Measurements from ENCODE around the gene ABCC4.
"Not testable (repeated sequence)": the region's sequence is repeated elsewhere in the genome, so short reads cannot be mapped to it uniquely, and the experiment has no call there.

The ABCC4 gene

GRCh38 chr13:95284436-95284835 lies 16.8 kb downstream of the ABCC4 start:
- no peak overlapping the region for H3K4me3 ChIP-seq (ENCODE audit: low read length)
- DNase-seq (ENCODE audit: low read depth) = no peak
- no peak for TF ChIP-seq CTCF (conservative IDR thresholded peaks at IDR 0.05; ENCODE audit: low read depth, low read length)

DNA sequence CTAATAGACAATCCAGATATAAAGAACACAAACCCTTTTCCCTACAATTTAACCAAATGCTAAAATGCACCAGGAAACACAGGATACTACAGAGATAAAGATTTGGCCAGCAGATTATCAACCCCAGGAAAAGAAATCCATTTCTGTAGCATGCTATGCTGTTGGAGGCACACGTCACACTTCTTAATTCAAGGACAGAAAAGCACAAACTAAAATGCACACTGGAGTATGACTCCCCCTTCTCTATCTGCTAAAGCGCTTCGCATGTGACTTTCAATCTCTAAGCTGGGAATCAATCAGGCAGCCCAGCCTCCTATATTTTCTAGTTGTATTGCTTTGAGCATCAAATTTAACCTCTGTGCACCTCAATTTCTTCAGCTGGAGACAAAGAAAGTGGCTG lies 22.2 kb downstream of the ABCC4 start:
- no peak for TF ChIP-seq CTCF (conservative IDR thresholded peaks at IDR 0.05; ENCODE audit: low read depth, low read length)
- H3K4me3 ChIP-seq (ENCODE audit: low read length) = no peak overlapping the region
- no peak for DNase-seq (ENCODE audit: low read depth)

- no peak for DNase-seq (ENCODE audit: low read depth)
- H3K4me3 ChIP-seq (ENCODE audit: low read length) = no peak overlapping the region
- TF ChIP-seq CTCF (conservative IDR thresholded peaks at IDR 0.05; ENCODE audit: low read depth, low read length) = no peak
These were observed 25.2 kb downstream of the ABCC4 start for GRCh38 chr13:95276037-95276505.

DNA sequence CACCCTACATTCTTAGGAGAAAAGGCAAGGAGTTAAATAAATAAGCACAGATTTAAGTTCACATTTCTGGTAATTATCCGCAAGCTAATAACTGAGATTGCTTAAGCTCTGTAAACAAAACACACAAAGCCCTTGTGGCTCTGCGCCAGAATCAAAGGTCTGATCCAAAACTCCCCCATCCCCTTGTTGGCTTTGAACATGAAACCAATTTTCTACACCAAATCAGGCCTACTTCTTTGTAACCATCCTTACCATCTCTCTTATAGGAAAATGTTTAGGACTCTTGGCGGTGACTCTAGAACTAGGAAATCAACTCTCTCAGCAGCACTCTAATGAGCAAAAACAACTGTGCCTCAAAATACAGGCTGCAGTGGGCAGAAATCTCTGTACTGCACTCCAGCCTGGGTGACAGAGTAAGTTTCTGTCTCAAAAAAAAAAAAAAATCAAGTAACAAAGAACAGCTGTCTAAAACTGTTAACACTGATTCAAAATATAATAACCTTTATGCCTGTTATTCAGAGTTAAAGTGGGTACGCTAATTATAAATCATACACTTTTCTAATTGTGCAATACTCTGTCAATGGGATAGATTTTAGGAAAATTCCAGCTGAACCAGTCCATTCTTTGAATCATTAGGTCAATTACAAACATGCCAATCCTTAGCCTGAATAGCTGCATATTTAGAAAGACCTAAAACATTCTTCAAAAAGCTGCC lies 25.8 kb downstream of the ABCC4 start:
- DNase-seq (ENCODE audit: low read depth) = peak; percentile 84
- no peak overlapping the region for H3K4me3 ChIP-seq (ENCODE audit: low read length)
- no peak for TF ChIP-seq CTCF (conservative IDR thresholded peaks at IDR 0.05; ENCODE audit: low read depth, low read length)

GRCh38 chr13:95273592-95274132 lies 27.6 kb downstream of the ABCC4 start:
- H3K4me3 ChIP-seq (ENCODE audit: low read length); DNase-seq (ENCODE audit: low read depth): not testable (repeated sequence)

DNA sequence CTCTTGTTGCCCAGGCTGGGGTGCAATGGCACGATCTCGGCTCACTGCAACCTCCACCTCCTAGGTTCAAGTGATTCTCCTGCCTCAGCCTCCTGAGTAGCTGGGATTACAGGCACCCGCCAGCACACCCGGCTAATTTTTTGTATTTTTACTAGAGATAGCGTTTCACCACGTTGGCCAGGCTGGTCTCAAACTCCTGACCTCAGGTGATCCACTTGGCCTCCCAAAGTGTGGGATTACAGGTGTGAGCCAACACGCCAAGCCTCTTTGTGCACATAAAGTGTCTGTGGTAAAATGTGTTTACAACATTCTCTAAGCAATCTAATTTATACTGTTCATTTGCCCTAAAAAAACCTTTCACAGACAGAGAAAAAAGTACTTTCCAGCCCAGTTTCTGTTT lies 29.2 kb downstream of the ABCC4 start:
- not testable (repeated sequence) for H3K4me3 ChIP-seq (ENCODE audit: low read length)

DNA sequence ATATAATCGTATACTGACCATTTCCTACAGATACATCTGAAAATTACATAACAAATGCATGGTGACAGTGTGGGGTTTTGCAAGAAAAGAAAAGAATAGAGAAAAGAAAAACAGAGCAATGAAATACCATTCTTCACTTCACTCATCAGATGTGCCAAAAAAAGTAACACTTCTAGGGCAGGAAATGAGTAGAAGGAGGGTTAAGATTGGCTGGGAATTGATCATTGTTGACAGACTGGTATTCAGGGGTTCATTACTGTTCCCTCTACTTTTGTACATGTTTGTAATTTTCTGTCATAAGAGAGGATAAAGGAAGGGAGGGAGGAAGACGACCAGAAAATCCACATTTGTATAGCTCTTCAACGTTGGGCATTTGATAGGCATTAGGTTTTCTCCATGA lies 31.5 kb downstream of the ABCC4 start:
- no peak for TF ChIP-seq CTCF (conservative IDR thresholded peaks at IDR 0.05; ENCODE audit: low read depth, low read length)

More for the DNA sequence above, 29.2 kb downstream of the ABCC4 start:
- not testable (repeated sequence) for DNase-seq (ENCODE audit: low read depth)

GRCh38 chr13:95268343-95269065 lies 32.7 kb downstream of the ABCC4 start:
- H3K4me3 ChIP-seq (ENCODE audit: low read length); DNase-seq (ENCODE audit: low read depth): not testable (repeated sequence)

More for the DNA sequence above, 31.5 kb downstream of the ABCC4 start:
- DNase-seq (ENCODE audit: low read depth) = no peak
- no peak overlapping the region for H3K4me3 ChIP-seq (ENCODE audit: low read length)

Measured in retinal pigment epithelial cell (primary cell).